ENCODE results near the gene PSTPIP1.

GRCh38 chr15:77030928-77031375 lies 36.0 kb downstream of the PSTPIP1 start:
- no peak for TF ChIP-seq CTCF (IDR thresholded peaks at IDR 0.05)
- TF ChIP-seq POLR2A (IDR thresholded peaks at IDR 0.05) = no peak

Measured in esophagus squamous epithelium (tissue), 4 donors.